ENCODE results near the gene SCUBE1.

The SCUBE1 gene

DNA sequence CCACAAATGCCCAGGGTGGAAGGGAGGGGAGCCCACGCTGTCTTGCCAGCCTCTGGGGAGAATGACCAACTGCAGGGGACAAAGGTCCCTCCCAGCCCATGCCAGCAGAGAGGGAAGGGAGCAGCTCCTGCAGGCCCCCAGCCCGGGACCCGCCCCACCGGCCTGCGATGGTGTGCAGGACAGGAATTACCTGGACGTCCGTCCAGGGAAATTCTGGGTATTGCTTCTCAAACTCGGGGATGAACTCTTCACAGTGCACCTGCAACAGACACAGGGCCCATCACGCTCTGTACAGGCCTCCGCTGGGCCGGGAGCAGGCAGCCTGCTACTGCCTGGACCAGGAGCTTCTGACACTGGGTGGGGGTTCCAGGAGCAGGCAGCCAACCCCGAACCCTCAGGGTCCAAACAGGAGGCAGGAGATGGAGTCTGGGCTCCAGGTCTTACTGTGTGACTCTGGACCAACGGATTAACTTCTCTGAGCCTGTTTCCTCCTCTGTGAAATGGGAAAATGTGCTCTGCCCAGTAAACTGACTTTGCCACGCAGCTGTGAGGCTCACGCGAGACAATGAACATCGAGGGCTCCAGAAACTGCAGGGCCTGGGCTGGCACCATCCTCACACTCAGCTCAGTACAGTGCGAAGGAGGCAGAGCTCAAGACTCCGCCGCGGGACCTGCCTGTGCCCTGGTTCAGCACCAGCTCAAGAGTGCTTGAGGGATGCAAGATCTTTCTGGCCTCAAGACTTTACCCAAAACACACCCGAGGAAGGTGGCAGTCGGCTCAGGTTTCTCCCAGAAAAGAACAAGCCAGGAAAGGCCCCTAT, 173.7 kb downstream of the SCUBE1 start:
- Histone ChIP-seq H3K9ac (ENCODE audit: low read length) (no peak overlapping the region), H3F3A (ENCODE audit: insufficient read depth, low read length) (no peaks in the 10 kb centered on the region), H3K36me3 (ENCODE audit: insufficient read depth, low read length) (peaks cover 75% of the 10 kb centered on the region), H4K20me1 (ENCODE audit: insufficient read depth, low read length) (no peaks in the 10 kb centered on the region), H3K4me2 (ENCODE audit: low read length) (no peak overlapping the region), H3K27me3 (ENCODE audit: insufficient read depth, low read length) (0 out of 2 replicates have a peak, but pooled peaks cover 3% of the 10 kb centered on the region), H3K9me2 (ENCODE audit: low read depth, low read length) (no peaks in the 10 kb centered on the region), H3K4me3 (ENCODE audit: low read depth, low read length, poor library complexity, severe bottlenecking) (no peak overlapping the region), H3K79me2 (ENCODE audit: insufficient read depth, low read length) (no peaks in the 10 kb centered on the region), H3K4me1 (ENCODE audit: insufficient read depth, low read length, severe bottlenecking) (peaks cover 4% of the 10 kb centered on the region), H3K27ac (ENCODE audit: low read depth, low read length, poor library complexity, severe bottlenecking) (no peak overlapping the region), H2AFZ (ENCODE audit: low read length) (no peak overlapping the region), H3K9me3 (ENCODE audit: low read length) (no peaks in the 10 kb centered on the region)
- TF ChIP-seq CTCF (IDR thresholded peaks at IDR 0.05; ENCODE audit: low read length) (no peak), EZH2 (IDR thresholded peaks at IDR 0.05; ENCODE audit: borderline replicate concordance, low read length) (no peak)

DNA sequence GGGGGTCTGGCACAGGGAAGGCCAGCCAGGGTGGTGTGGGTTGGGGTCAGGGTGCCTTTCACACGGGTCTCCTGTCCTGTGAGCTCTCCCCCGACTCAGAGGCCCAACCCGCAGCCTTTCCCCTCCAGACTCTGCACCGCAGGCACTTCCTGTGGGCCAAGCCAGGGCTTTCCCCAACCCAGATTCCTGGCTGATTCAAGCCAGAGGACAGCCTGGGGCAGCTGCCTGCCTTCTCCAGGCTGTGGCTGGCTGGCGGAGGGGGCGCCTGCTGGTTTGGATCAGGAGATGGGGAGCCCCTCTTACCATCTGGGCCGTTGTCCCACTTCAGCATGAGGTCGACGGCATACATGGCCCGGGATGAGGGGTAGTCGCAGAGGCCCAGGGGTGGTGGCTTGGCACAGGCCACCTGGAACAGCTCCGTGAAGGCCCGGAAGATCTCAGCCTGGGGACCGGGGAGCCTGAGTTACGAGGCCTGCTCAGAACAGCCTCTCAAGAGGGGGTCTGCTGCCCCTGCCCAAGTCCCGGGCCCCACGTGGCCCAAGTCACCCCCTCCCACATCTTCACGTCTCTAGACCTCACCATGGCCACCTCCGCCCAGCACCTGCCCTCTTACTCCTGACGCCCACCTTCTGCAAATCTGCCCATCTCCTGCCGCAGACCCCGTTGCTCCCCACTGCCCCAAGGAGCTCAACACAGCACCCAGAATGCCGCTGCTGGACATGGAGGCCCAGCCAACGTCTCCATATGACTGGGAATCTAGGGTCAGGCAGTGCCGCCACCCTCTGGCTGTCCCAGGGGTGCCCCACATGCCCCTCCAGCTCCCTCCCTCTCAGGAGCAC, 174.5 kb downstream of the SCUBE1 start:
- peaks cover 66% of the 10 kb centered on the region for H3K36me3 ChIP-seq (ENCODE audit: insufficient read depth, low read length)

More for the DNA sequence above, 174.5 kb downstream of the SCUBE1 start:
- Histone ChIP-seq H3F3A (ENCODE audit: insufficient read depth, low read length) (no peaks in the 10 kb centered on the region), H3K9me2 (ENCODE audit: low read depth, low read length) (no peaks in the 10 kb centered on the region), H3K79me2 (ENCODE audit: insufficient read depth, low read length) (no peaks in the 10 kb centered on the region), H2AFZ (ENCODE audit: low read length) (no peak overlapping the region), H3K4me1 (ENCODE audit: insufficient read depth, low read length, severe bottlenecking) (peaks cover 13% of the 10 kb centered on the region), H3K27ac (ENCODE audit: low read depth, low read length, poor library complexity, severe bottlenecking) (no peak overlapping the region), H3K9me3 (ENCODE audit: low read length) (no peaks in the 10 kb centered on the region), H3K27me3 (ENCODE audit: insufficient read depth, low read length) (0 out of 2 replicates have a peak, but pooled peaks cover 3% of the 10 kb centered on the region), H3K4me3 (ENCODE audit: low read depth, low read length, poor library complexity, severe bottlenecking) (no peak overlapping the region), H4K20me1 (ENCODE audit: insufficient read depth, low read length) (no peaks in the 10 kb centered on the region), H3K4me2 (ENCODE audit: low read length) (no peak overlapping the region), H3K9ac (ENCODE audit: low read length) (no peak overlapping the region)
- TF ChIP-seq CTCF (IDR thresholded peaks at IDR 0.05; ENCODE audit: low read length): no peak

All from OCI-LY1 (cell line).